Fibroblast of mammary gland (primary cell): ENCODE data around the gene AACS.

ENCODE experiments used
- DNase-seq: peaks from one replicate; pipeline ENCODE4 v3.0.0-alpha.2; 2010; ENCODE audit warnings: low read depth
- H3K4me3 ChIP-seq: 2 replicates; pipeline ENCODE4 v1.5.1; 2011; ENCODE audit warnings: low read depth, mild to moderate bottlenecking, low read length, moderate library complexity; ENCODE audit not compliant: control insufficient read depth
- CTCF ChIP-seq: conservative IDR thresholded peaks from 2 replicates; pipeline ENCODE4 v1.5.1; 2011; ENCODE audit warnings: low read depth, low read length, inconsistent platforms; ENCODE audit not compliant: control insufficient read depth, insufficient read depth

Gene AACS

GRCh38 chr12:125090437-125090836 lies 25.2 kb downstream of the AACS start:
- DNase-seq = no peak

GRCh38 chr12:125091401-125091800 lies 26.2 kb downstream of the AACS start:
- no peak overlapping the region for H3K4me3 ChIP-seq
- DNase-seq = no peak
- no peak for TF ChIP-seq CTCF

More at GRCh38 chr12:125090437-125090836, 25.2 kb downstream of the AACS start:
- no peak for TF ChIP-seq CTCF
- H3K4me3 ChIP-seq = no peak overlapping the region

- no peak overlapping the region for H3K4me3 ChIP-seq
- peak; percentile 6 for DNase-seq
- TF ChIP-seq CTCF = no peak
Observed at GRCh38 chr12:125092108-125092871, 27.1 kb downstream of the AACS start.

GRCh38 chr12:125092872-125093680 lies 27.8 kb downstream of the AACS start:
- peak; percentile 69 for DNase-seq
- H3K4me3 ChIP-seq = no peak overlapping the region
- TF ChIP-seq CTCF = no peak

GRCh38 chr12:125093681-125094330 lies 28.6 kb downstream of the AACS start:
- no peak for TF ChIP-seq CTCF
- no peak overlapping the region for H3K4me3 ChIP-seq
- DNase-seq = no peak

- H3K4me3 ChIP-seq = no peak overlapping the region
- no peak for DNase-seq
- no peak for TF ChIP-seq CTCF
Observed at GRCh38 chr12:125096894-125097293, 31.7 kb downstream of the AACS start.
